Measurements from ENCODE around the gene GDF10.

GRCh38 chr10:47258921-47259320 lies 41.1 kb upstream of the GDF10 start:
- TF ChIP-seq CTCF (IDR thresholded peaks at IDR 0.05) (no peak), POLR2AphosphoS5 (IDR thresholded peaks at IDR 0.05; ENCODE audit: insufficient read depth in 1 of 2, low read depth in 1 of 2) (no peak)

Data from vagina (tissue), 2 donors.